CD4-positive, alpha-beta T cell (primary cell): ENCODE results near the gene PHF21B. TPM values are rescaled to one million over a fixed set of nuclear protein-coding genes. Genes with fewer than 3 reads are reported as not detected.

ENCODE experiments used
- ATAC-seq: fragments of 200-7000 bp; cut with Tn5 transposase; one replicate; pipeline ENCODE4 v1.10.0; 2022; ENCODE audit warnings: mild to moderate bottlenecking; ENCODE audit not compliant: poor library complexity
- CTCF ChIA-PET: fragments of 350-600 bp; sonication (Branson Sonifier 250); formaldehyde crosslinking; loops from one replicate; lab custom pipeline; 2021; ENCODE audit warnings: antibody characterized with exemption, inconsistent platforms; lab: Charles Lee
- POLR2A ChIA-PET: fragments of 350-600 bp; sonication (Branson Sonifier 250); formaldehyde crosslinking; loops from one replicate; lab custom pipeline; 2021; ENCODE audit warnings: antibody characterized with exemption, inconsistent platforms; lab: Charles Lee
- DNase-seq, 14 experiments: peaks; one replicate each; pipeline ENCODE4 v3.0.0-alpha.2; 2013 to 2020; ENCODE audit warnings: mixed read lengths in 2 of 14
- H3K27ac ChIP-seq, 2 donors: one replicate each; pipeline versions ENCODE4 v1.5.1 to v1.7.0; 2013; ENCODE audit warnings: low read length in 2 of 2, low read depth in 1 of 2, mild to moderate bottlenecking in 1 of 2
- H3K27me3 ChIP-seq, 2 experiments: 1 replicate in 1 of 2; 2 replicates in 1 of 2; pipeline versions ENCODE4 v1.6.1 to v1.7.0; 2013; ENCODE audit warnings: low read length in 2 of 2, control low read depth in 1 of 2, mild to moderate bottlenecking in 1 of 2, moderate library complexity in 1 of 2; ENCODE audit not compliant: insufficient read depth in 2 of 2, control insufficient read depth in 1 of 2
- H3K36me3 ChIP-seq: one replicate; pipeline ENCODE4 v1.6.1; 2013; ENCODE audit warnings: low read length, control low read depth; ENCODE audit not compliant: insufficient read depth
- H3K4me1 ChIP-seq: one replicate; pipeline ENCODE4 v1.6.1; 2013; ENCODE audit warnings: low read length, control low read depth; ENCODE audit not compliant: insufficient read depth
- H3K4me3 ChIP-seq: one replicate; pipeline ENCODE4 v1.5.1; 2013; ENCODE audit warnings: mild to moderate bottlenecking, low read length, moderate library complexity
- H3K9me3 ChIP-seq, 2 experiments: 1 replicate in 1 of 2; 2 replicates in 1 of 2; pipeline versions ENCODE4 v1.6.1 to v1.7.0; 2013; ENCODE audit warnings: low read length in 2 of 2, mild to moderate bottlenecking in 2 of 2, control low read depth in 1 of 2, moderate library complexity in 1 of 2; ENCODE audit not compliant: control insufficient read depth in 1 of 2, insufficient read depth in 1 of 2
- H3K27ac Mint-ChIP-seq: one replicate; pipeline ENCODE4 v1.8.0; 2020; ENCODE audit warnings: mixed read lengths
- H3K27me3 Mint-ChIP-seq: one replicate; pipeline ENCODE4 v1.8.0; 2021; ENCODE audit warnings: mixed read lengths
- H3K36me3 Mint-ChIP-seq: one replicate; pipeline ENCODE4 v1.8.0; 2021; ENCODE audit warnings: low read depth, mixed read lengths
- H3K4me1 Mint-ChIP-seq: one replicate; pipeline ENCODE4 v1.8.0; 2021; ENCODE audit warnings: low read depth, mixed read lengths
- H3K4me3 Mint-ChIP-seq: one replicate; pipeline ENCODE4 v1.8.0; 2020; ENCODE audit warnings: mild to moderate bottlenecking, mixed read lengths
- H3K9me3 Mint-ChIP-seq: one replicate; pipeline ENCODE4 v1.8.0; 2020; ENCODE audit warnings: mixed read lengths
- intact Hi-C, 2 experiments: fragments of 100-400 bp; cut with DNase I in 1 of 2; cut with micrococcal nuclease in 1 of 2; formaldehyde crosslinking; loops; one replicate each; pipeline versions ENCODE4 v1.15.1 to v1.9.0; 2023 to 2025; cut with DNase I, micrococcal nuclease
- total RNA-seq, 174 experiments: library from RNA in 2 of 174; stranded (reverse) in 2 of 174; gene quantifications; one replicate each; pipeline ENCODE4 v1.2.3 and lab custom pipeline; 2021 to 2026
- TF ChIP-seq, protein P1 (sequence below): fragments of 200-600 bp; IDR thresholded peaks from one replicate; pipeline ENCODE4 v1.8.0; 2022; ENCODE audit warnings: antibody characterized with exemption, mild to moderate bottlenecking

PHF21B gene
- total RNA-seq, 2 experiments from 2014 or later = not detected

DNA sequence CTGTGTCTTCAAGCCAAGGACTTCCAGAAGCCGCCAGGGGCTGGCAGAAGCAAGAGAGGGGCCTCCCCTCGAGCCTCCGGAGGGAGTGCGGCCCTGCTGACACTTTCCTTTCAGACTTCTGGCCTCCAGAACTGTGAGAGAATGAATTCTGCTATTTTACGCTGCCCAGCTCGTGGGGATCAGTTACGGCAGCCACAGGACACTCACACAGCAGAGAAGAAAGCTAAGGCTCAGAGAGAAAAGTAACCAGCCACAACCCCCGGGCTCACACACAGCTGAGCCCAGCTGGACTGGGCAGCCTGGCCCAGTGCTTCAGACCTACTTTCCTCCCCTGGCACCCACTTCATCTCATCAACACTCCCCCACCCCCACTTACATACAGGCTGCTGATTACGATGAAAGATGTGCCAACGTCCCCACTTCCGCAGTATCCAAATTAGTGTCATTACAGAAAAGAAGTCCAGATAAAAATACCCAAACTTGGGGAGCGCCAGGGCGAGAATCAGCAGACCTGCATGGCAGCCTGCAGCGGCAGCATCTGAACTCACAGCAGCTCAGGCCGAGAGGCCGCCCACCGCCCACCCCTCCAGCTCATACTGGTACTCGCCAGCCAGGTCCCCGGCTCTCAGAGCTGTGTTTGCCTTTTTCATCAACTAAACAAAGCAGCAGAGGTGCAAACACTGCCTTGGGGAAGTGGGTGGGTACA is 15.3 kb downstream of the PHF21B start:
- no peak for ATAC-seq

DNA sequence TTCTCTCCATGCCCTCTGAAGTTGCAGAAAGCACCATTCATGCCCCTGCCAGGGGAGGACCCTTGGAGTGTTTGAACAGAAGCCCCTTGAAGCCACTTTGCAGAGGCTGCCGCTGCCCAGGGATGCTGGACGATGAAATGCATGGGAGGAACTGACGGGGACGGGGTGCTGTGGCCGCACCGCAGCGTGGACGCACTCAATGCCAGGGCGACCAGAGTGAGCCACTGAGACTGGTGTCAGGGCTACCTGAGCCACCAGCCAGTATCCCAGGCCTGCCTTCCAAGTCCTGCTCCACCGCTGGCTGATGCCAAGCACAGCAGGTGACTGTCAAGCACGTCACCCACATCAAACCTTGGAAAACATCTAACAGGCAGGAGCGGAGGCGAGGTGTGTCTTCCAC is 17.6 kb downstream of the PHF21B start:
- POLR2A ChIA-PET = no interaction called here
- Histone ChIP-seq H3K36me3 (no peaks in the 10 kb centered on the region), H3K9me3 (no peaks in the 10 kb centered on the region), H3K4me1 (no peaks in the 10 kb centered on the region), H3K27me3 (no peaks in the 10 kb centered on the region), H3K27ac (no peak overlapping the region), H3K4me3 (no peak overlapping the region)
- no peak overlapping the region for H3K4me3 Mint-ChIP-seq
- H3K9me3 Mint-ChIP-seq = no peaks in the 10 kb centered on the region
- CTCF ChIA-PET = no interaction called here
- no peak for ATAC-seq
- H3K4me1 Mint-ChIP-seq = no peaks in the 10 kb centered on the region
- no peak for DNase-seq
- TF ChIP-seq, protein P1, sequence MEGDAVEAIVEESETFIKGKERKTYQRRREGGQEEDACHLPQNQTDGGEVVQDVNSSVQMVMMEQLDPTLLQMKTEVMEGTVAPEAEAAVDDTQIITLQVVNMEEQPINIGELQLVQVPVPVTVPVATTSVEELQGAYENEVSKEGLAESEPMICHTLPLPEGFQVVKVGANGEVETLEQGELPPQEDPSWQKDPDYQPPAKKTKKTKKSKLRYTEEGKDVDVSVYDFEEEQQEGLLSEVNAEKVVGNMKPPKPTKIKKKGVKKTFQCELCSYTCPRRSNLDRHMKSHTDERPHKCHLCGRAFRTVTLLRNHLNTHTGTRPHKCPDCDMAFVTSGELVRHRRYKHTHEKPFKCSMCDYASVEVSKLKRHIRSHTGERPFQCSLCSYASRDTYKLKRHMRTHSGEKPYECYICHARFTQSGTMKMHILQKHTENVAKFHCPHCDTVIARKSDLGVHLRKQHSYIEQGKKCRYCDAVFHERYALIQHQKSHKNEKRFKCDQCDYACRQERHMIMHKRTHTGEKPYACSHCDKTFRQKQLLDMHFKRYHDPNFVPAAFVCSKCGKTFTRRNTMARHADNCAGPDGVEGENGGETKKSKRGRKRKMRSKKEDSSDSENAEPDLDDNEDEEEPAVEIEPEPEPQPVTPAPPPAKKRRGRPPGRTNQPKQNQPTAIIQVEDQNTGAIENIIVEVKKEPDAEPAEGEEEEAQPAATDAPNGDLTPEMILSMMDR = no peak
- intact Hi-C loops = no loop called here
- no peak overlapping the region for H3K27ac Mint-ChIP-seq
- H3K36me3 Mint-ChIP-seq = no peaks in the 10 kb centered on the region
- peaks cover 36% of the 10 kb centered on the region for H3K27me3 Mint-ChIP-seq

More for the DNA sequence above, 15.3 kb downstream of the PHF21B start:
- Mint-ChIP-seq H3K4me3 (no peak overlapping the region), H3K27ac (no peak overlapping the region), H3K36me3 (no peaks in the 10 kb centered on the region), H3K27me3 (peaks cover 27% of the 10 kb centered on the region), H3K9me3 (no peaks in the 10 kb centered on the region), H3K4me1 (no peaks in the 10 kb centered on the region)
- Histone ChIP-seq H3K9me3 (peaks cover 0 to 6% of the 10 kb centered on the region in 2 experiments), H3K4me1 (no peaks in the 10 kb centered on the region), H3K27me3 (no peaks in the 10 kb centered on the region), H3K27ac (no peak overlapping the region), H3K36me3 (no peaks in the 10 kb centered on the region), H3K4me3 (no peak overlapping the region)
- POLR2A ChIA-PET = no interaction called here
- TF ChIP-seq, protein P1 = no peak
- intact Hi-C loops = no loop called here
- DNase-seq = no peak
- CTCF ChIA-PET = no interaction called here

DNA sequence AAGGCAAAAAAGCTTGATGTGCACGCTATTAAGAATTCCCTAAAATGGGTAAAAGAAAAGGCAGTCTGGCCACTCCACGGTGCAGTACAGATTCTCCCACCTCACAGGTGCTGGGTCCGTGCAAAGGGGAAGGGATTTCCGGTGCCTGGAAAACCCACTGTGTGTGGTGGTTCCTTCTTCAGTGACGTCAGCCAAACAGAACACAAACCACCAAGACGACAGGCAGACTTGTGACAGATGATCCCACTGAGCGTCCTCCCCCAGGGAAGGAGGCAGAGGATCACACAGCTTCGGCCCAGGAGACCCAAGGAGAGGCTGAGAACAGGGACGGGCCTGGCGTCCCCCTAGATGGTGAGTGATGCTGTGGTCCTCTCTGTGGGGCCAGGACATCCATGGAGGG is 18.6 kb downstream of the PHF21B start:
- H3K27ac ChIP-seq = no peak overlapping the region
- POLR2A ChIA-PET = no interaction called here
- Mint-ChIP-seq H3K27ac (no peak overlapping the region), H3K36me3 (no peaks in the 10 kb centered on the region), H3K27me3 (peaks cover 31% of the 10 kb centered on the region), H3K4me3 (no peak overlapping the region), H3K9me3 (no peaks in the 10 kb centered on the region), H3K4me1 (no peaks in the 10 kb centered on the region)
- H3K9me3 ChIP-seq = no peaks in the 10 kb centered on the region
- DNase-seq (no peak), ATAC-seq (no peak)
- intact Hi-C loops = no loop called here
- H3K27me3 ChIP-seq = no peaks in the 10 kb centered on the region
- H3K4me3 ChIP-seq = no peak overlapping the region
- no peaks in the 10 kb centered on the region for H3K4me1 ChIP-seq
- TF ChIP-seq, protein P1 = no peak
- CTCF ChIA-PET = no interaction called here
- H3K36me3 ChIP-seq = no peaks in the 10 kb centered on the region
